Panc1 (cell line): ENCODE data around the gene EPHB1. TPM values are rescaled to one million over a fixed set of nuclear protein-coding genes. Genes with fewer than 3 reads are reported as not detected.
A peak's percentile ranks its signal among the peaks of the same experiment; 100 is the strongest.

Source experiments
- ATAC-seq: fragments of 200-7000 bp; cut with Tn5 transposase; 2 replicates; pipeline ENCODE4 v1.9.1; 2020; ENCODE audit warnings: mild to moderate bottlenecking, moderate library complexity
- BruUV-seq: library from RNA; stranded (reverse); fragments of 400-500 nt; replicated peaks from 2 replicates; lab custom pipeline; 2021; lab: Mats Ljungman, UMichigan
- CTCF ChIA-PET: fragments of 300-600 bp; sonication (Branson Sonifier 250); formaldehyde crosslinking; loops from one replicate; lab custom pipeline; 2022; ENCODE audit warnings: antibody characterized with exemption; lab: Charles Lee
- POLR2A ChIA-PET: fragments of 300-600 bp; sonication (Branson Sonifier 250); formaldehyde crosslinking; loops from one replicate; lab custom pipeline; 2022; ENCODE audit warnings: antibody characterized with exemption; lab: Charles Lee
- DNase-seq: peaks from one replicate; pipeline ENCODE4 v3.0.0-alpha.2; 2010; ENCODE audit warnings: low read depth, low spot score
- H3K27ac ChIP-seq: 2 replicates; pipeline ENCODE4 v1.5.1; 2011; ENCODE audit warnings: mild to moderate bottlenecking, low read length, inconsistent platforms
- H3K27me3 ChIP-seq: fragments of 200-500 bp; sonication (Bioruptor generic); 2 replicates; pipeline ENCODE4 v1.6.0; 2014; ENCODE audit warnings: low read length, inconsistent platforms; ENCODE audit not compliant: control insufficient read depth, insufficient read depth
- H3K36me3 ChIP-seq: fragments of 200-500 bp; sonication (Bioruptor generic); 2 replicates; pipeline ENCODE4 v1.5.1; 2014; ENCODE audit warnings: inconsistent platforms, mild to moderate bottlenecking, low read length, moderate library complexity; ENCODE audit not compliant: control insufficient read depth, insufficient read depth
- H3K4me1 ChIP-seq: 2 replicates; pipeline ENCODE4 v1.5.1; 2011; ENCODE audit warnings: inconsistent platforms, mild to moderate bottlenecking, low read length, moderate library complexity; ENCODE audit not compliant: control insufficient read depth, insufficient read depth
- H3K4me3 ChIP-seq, 2 experiments: 2 replicates each; pipeline ENCODE4 v1.5.1; 2011 to 2012; ENCODE audit warnings: low read depth in 2 of 2, low read length in 2 of 2, mild to moderate bottlenecking in 2 of 2, inconsistent platforms in 1 of 2, moderate library complexity in 1 of 2
- H3K9me3 ChIP-seq: fragments of 200-500 bp; sonication (Bioruptor generic); 2 replicates; pipeline ENCODE4 v1.5.1; 2014; ENCODE audit warnings: low read depth, mild to moderate bottlenecking, inconsistent platforms, low read length, moderate library complexity; ENCODE audit not compliant: control insufficient read depth, insufficient read depth
- POLR2AphosphoS5 ChIP-seq: IDR thresholded peaks from 2 replicates; pipeline ENCODE4 v1.6.1; 2012; ENCODE audit warnings: mild to moderate bottlenecking, low read depth, low read length, moderate library complexity
- SIN3A ChIP-seq: IDR thresholded peaks from 2 replicates; pipeline ENCODE4 v1.6.1; 2012; ENCODE audit warnings: low read depth, mild to moderate bottlenecking, low read length, moderate library complexity, borderline replicate concordance; ENCODE audit not compliant: insufficient read depth
- TCF7L2 ChIP-seq: IDR thresholded peaks from 2 replicates; pipeline ENCODE4 v1.6.1; 2011; ENCODE audit warnings: mild to moderate bottlenecking, low read depth, low read length, inconsistent platforms
- in situ Hi-C: cut with HindIII; loops from 2 replicates; pipeline ENCODE4 v1.10.0; 2016; ENCODE audit warnings: low sequenced_read_pairs, low pct_unique_long_range_greater_than_20kb
- intact Hi-C: fragments of 100-400 bp; cut with micrococcal nuclease; formaldehyde crosslinking; loops from one replicate; pipeline ENCODE4 v1.10.0; 2022; ENCODE audit not compliant: unreplicated experiment
- total RNA-seq: library from RNA; stranded (reverse); gene quantifications from one replicate; pipeline ENCODE4 v1.2.1, GENCODE V29; 2021; ENCODE audit not compliant: unreplicated experiment
- TF ChIP-seq, protein P1 (sequence below), 2 experiments: IDR thresholded peaks; 2 replicates each; pipeline ENCODE4 v1.6.1; 2011 to 2012; ENCODE audit warnings: low read depth in 2 of 2, control low read depth in 1 of 2, low read length in 1 of 2, mild to moderate bottlenecking in 1 of 2, moderate library complexity in 1 of 2; ENCODE audit not compliant: insufficient read depth in 1 of 2
- TF ChIP-seq, protein P2 (sequence below): fragments of 450-650 bp; IDR thresholded peaks from 2 replicates; pipeline ENCODE4 v1.5.1; 2017; ENCODE audit warnings: mild to moderate bottlenecking

Gene EPHB1
- total RNA-seq, 1 experiment from 2014 or later = 0.46 TPM

DNA sequence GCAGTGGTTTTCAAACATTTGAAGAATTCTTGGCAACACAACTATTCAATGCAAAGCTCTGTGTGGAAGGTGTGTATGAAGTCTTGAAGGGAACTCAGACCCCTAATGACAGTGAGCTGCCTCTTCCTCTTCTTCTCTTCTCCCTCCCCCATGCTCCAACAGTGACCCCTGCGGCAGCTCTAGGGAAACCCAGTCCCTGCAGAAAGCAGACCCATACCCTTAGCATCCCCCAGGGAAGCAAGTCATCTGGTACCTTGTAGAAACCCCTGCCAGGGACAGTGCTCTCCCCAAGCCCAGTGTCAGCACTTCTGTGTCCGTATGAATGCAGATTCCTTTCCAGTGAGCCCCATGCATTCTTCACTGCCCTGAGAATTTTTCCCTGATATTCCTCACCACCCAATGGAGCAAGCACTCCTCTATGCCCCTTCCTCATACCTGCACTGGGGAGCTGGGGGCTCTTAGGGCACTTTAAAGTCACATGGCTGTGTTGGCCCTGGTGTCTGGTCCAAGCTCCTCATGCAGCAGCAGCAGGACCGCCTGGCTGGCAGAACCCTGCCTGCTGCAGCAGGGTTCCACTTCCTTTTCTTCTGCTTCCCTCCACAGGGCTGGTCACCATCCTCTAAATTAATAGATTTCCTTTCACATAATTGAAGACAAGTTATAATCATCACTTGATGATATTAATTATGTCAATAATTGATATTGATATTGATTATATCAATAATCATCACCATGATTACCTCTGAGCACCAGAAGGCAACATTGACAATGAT lies 442.5 kb downstream of the EPHB1 start:
- DNase-seq (no peak), ATAC-seq (no peak)
- no TSS peak for BruUV-seq
- no peaks in the 10 kb centered on the region for H3K4me1 ChIP-seq
- ChIA-PET CTCF (no interaction called here), POLR2A (no interaction called here)
- TF ChIP-seq, protein P1, sequence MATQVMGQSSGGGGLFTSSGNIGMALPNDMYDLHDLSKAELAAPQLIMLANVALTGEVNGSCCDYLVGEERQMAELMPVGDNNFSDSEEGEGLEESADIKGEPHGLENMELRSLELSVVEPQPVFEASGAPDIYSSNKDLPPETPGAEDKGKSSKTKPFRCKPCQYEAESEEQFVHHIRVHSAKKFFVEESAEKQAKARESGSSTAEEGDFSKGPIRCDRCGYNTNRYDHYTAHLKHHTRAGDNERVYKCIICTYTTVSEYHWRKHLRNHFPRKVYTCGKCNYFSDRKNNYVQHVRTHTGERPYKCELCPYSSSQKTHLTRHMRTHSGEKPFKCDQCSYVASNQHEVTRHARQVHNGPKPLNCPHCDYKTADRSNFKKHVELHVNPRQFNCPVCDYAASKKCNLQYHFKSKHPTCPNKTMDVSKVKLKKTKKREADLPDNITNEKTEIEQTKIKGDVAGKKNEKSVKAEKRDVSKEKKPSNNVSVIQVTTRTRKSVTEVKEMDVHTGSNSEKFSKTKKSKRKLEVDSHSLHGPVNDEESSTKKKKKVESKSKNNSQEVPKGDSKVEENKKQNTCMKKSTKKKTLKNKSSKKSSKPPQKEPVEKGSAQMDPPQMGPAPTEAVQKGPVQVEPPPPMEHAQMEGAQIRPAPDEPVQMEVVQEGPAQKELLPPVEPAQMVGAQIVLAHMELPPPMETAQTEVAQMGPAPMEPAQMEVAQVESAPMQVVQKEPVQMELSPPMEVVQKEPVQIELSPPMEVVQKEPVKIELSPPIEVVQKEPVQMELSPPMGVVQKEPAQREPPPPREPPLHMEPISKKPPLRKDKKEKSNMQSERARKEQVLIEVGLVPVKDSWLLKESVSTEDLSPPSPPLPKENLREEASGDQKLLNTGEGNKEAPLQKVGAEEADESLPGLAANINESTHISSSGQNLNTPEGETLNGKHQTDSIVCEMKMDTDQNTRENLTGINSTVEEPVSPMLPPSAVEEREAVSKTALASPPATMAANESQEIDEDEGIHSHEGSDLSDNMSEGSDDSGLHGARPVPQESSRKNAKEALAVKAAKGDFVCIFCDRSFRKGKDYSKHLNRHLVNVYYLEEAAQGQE (IDR thresholded peaks at IDR 0.05; ENCODE audit: insufficient read depth in 1 of 2, low read depth in 2 of 2, low read length in 1 of 2) = no peak
- TF ChIP-seq SIN3A (no peak), POLR2AphosphoS5 (no peak), TCF7L2 (no peak)
- TF ChIP-seq, protein P2, sequence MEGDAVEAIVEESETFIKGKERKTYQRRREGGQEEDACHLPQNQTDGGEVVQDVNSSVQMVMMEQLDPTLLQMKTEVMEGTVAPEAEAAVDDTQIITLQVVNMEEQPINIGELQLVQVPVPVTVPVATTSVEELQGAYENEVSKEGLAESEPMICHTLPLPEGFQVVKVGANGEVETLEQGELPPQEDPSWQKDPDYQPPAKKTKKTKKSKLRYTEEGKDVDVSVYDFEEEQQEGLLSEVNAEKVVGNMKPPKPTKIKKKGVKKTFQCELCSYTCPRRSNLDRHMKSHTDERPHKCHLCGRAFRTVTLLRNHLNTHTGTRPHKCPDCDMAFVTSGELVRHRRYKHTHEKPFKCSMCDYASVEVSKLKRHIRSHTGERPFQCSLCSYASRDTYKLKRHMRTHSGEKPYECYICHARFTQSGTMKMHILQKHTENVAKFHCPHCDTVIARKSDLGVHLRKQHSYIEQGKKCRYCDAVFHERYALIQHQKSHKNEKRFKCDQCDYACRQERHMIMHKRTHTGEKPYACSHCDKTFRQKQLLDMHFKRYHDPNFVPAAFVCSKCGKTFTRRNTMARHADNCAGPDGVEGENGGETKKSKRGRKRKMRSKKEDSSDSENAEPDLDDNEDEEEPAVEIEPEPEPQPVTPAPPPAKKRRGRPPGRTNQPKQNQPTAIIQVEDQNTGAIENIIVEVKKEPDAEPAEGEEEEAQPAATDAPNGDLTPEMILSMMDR = no peak
- intact Hi-C loops (no loop called here), in situ Hi-C loops (no loop called here)
- no peaks in the 10 kb centered on the region; the same call in 1 of the 2 replicates for H3K27me3 ChIP-seq
- no peak overlapping the region for H3K27ac ChIP-seq
- H3K4me3 ChIP-seq = no peak overlapping the region
- no peaks in the 10 kb centered on the region for H3K9me3 ChIP-seq
- no peaks in the 10 kb centered on the region for H3K36me3 ChIP-seq

DNA sequence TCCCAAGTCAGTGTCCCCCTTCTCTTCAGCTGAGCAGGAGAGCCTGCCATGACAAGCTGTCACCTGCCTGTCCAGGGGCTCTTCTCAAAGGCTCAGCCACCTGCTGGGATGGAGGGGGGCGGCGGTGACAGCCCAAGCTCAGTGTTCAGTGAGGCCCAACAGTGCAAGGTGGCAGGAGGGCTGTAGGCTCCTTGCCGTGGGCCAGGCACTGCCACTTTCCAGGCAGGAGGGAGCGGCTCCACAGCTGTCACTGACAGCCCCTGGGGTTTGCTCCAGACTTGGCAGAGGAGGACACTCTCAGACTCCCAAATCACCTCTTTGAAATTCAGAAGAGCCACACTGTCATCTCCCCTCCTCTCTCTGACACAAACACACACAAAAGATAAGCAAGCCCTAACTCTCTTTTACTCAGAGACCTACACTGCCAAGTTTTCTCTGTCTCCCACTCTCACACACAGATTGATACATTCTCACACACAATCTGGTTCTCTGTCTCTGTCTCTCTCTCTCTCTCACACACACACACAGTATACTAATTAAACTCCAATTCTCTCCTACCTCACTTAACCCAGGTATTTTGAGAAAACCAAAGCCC lies 443.3 kb downstream of the EPHB1 start:
- DNase-seq (no peak), ATAC-seq (peak; percentile 38; the same call in 1 of the 2 replicates)
- intact Hi-C loops (no loop called here), in situ Hi-C loops (no loop called here)
- no TSS peak for BruUV-seq
- Histone ChIP-seq H3K27ac (no peak overlapping the region), H3K27me3 (peaks cover 2% of the 10 kb centered on the region; the same call in 1 of the 2 replicates), H3K36me3 (no peaks in the 10 kb centered on the region), H3K4me1 (no peaks in the 10 kb centered on the region), H3K4me3 (no peak overlapping the region), H3K9me3 (no peaks in the 10 kb centered on the region)
- POLR2A ChIA-PET = no interaction called here
- no peak for TF ChIP-seq TCF7L2
- no peak for TF ChIP-seq POLR2AphosphoS5
- CTCF ChIA-PET = no interaction called here
